SK-N-MC (cell line): ENCODE measurements around the gene MRPS6.

Experiments
- DNase-seq: peaks from one replicate; pipeline ENCODE4 v3.0.0-alpha.2; 2011; ENCODE audit warnings: low read depth, low spot score
- H3K27ac ChIP-seq: fragments of 200-600 bp; sonication (generic); 2 replicates; pipeline ENCODE4 v1.5.1; 2016; ENCODE audit warnings: mixed run types
- H3K36me3 ChIP-seq: fragments of 200-600 bp; sonication (generic); 2 replicates; pipeline ENCODE4 v1.6.1; 2017; ENCODE audit warnings: antibody characterized with exemption, low read length, mixed read lengths; ENCODE audit not compliant: insufficient read depth
- H3K4me3 ChIP-seq: fragments of 200-600 bp; sonication (generic); 2 replicates; pipeline ENCODE4 v1.5.1; 2016
- H3K9ac ChIP-seq: fragments of 200-600 bp; sonication (generic); 2 replicates; pipeline ENCODE4 v1.8.0; 2017; ENCODE audit warnings: mixed run types, mixed read lengths; ENCODE audit not compliant: insufficient read length
- H3K9me3 ChIP-seq: fragments of 200-600 bp; sonication (generic); 2 replicates; pipeline ENCODE4 v1.6.1; 2017; ENCODE audit warnings: low read depth, mild to moderate bottlenecking, antibody characterized with exemption, low read length, moderate library complexity, mixed read lengths
- EZH2 ChIP-seq: fragments of 200-600 bp; sonication (generic); IDR thresholded peaks from one replicate; pipeline ENCODE4 v1.6.1; 2017; ENCODE audit warnings: antibody characterized with exemption
- FOXP2 ChIP-seq: optimal IDR thresholded peaks from 2 replicates; pipeline ENCODE3; 2011; ENCODE audit warnings: mild to moderate bottlenecking, moderate library complexity; ENCODE audit not compliant: insufficient read depth; ENCODE audit errors: extremely low read length, control extremely low read depth
- POLR2AphosphoS5 ChIP-seq: IDR thresholded peaks from 2 replicates; pipeline ENCODE4 v1.6.1; 2012; ENCODE audit warnings: mild to moderate bottlenecking, low read depth, low read length, borderline replicate concordance

MRPS6 gene

GRCh38 chr21:34157521-34157920 lies 84.1 kb downstream of the MRPS6 start:
- H3K9ac ChIP-seq: no peak overlapping the region
- H3K4me3 ChIP-seq: no peak overlapping the region
- no peak overlapping the region for H3K27ac ChIP-seq
- TF ChIP-seq FOXP2 (no peak), POLR2AphosphoS5 (no peak), EZH2 (no peak)
- no peak for DNase-seq
- no peaks in the 10 kb centered on the region for H3K36me3 ChIP-seq
- H3K9me3 ChIP-seq: no peaks in the 10 kb centered on the region

- no peak for TF ChIP-seq FOXP2
- no peak for TF ChIP-seq POLR2AphosphoS5
- no peak for TF ChIP-seq EZH2
- H3K9me3 ChIP-seq: no peaks in the 10 kb centered on the region
- H3K4me3 ChIP-seq: no peak overlapping the region
- H3K27ac ChIP-seq: no peak overlapping the region
- no peak for DNase-seq
- no peak overlapping the region for H3K9ac ChIP-seq
- H3K36me3 ChIP-seq: no peaks in the 10 kb centered on the region
Measured at GRCh38 chr21:34158866-34159835, 85.8 kb downstream of the MRPS6 start.

- no peak for DNase-seq
- no peak overlapping the region for H3K27ac ChIP-seq
- no peaks in the 10 kb centered on the region for H3K36me3 ChIP-seq
- TF ChIP-seq POLR2AphosphoS5: no peak
- no peak for TF ChIP-seq EZH2
- no peak for TF ChIP-seq FOXP2
- H3K9ac ChIP-seq: no peak overlapping the region
- H3K4me3 ChIP-seq: no peak overlapping the region
- peaks cover 10% of the 10 kb centered on the region for H3K9me3 ChIP-seq
Measured at GRCh38 chr21:34166468-34166867, 93.1 kb downstream of the MRPS6 start.

- Histone ChIP-seq H3K9ac (no peak overlapping the region), H3K36me3 (no peaks in the 10 kb centered on the region), H3K27ac (no peak overlapping the region), H3K9me3 (peaks cover 5% of the 10 kb centered on the region), H3K4me3 (no peak overlapping the region)
- DNase-seq: no peak
- TF ChIP-seq EZH2: no peak
- no peak for TF ChIP-seq POLR2AphosphoS5
- TF ChIP-seq FOXP2: no peak
Measured at GRCh38 chr21:34170886-34171285, 97.5 kb downstream of the MRPS6 start.

- TF ChIP-seq POLR2AphosphoS5: no peak
- TF ChIP-seq EZH2: no peak
- no peak for TF ChIP-seq FOXP2
- DNase-seq: no peak
- Histone ChIP-seq H3K9me3 (no peaks in the 10 kb centered on the region; the same call in 1 of the 2 replicates), H3K27ac (no peak overlapping the region), H3K9ac (no peak overlapping the region), H3K36me3 (no peaks in the 10 kb centered on the region), H3K4me3 (no peak overlapping the region)
Measured at GRCh38 chr21:34174470-34174869, 101.1 kb downstream of the MRPS6 start.

GRCh38 chr21:34176448-34176847 lies 103.1 kb downstream of the MRPS6 start:
- no peak for TF ChIP-seq POLR2AphosphoS5
- no peak for TF ChIP-seq EZH2
- no peak for TF ChIP-seq FOXP2
- no peaks in the 10 kb centered on the region for H3K36me3 ChIP-seq
- H3K4me3 ChIP-seq: no peak overlapping the region
- DNase-seq: no peak
- no peak overlapping the region for H3K27ac ChIP-seq
- no peaks in the 10 kb centered on the region; the same call in 1 of the 2 replicates for H3K9me3 ChIP-seq
- H3K9ac ChIP-seq: no peak overlapping the region

GRCh38 chr21:34177919-34178567 lies 104.7 kb downstream of the MRPS6 start:
- no peaks in the 10 kb centered on the region for H3K9me3 ChIP-seq
- no peak for DNase-seq
- no peak overlapping the region for H3K27ac ChIP-seq
- no peaks in the 10 kb centered on the region for H3K36me3 ChIP-seq
- TF ChIP-seq EZH2: no peak
- TF ChIP-seq FOXP2: no peak
- no peak for TF ChIP-seq POLR2AphosphoS5
- H3K4me3 ChIP-seq: no peak overlapping the region
- H3K9ac ChIP-seq: no peak overlapping the region

GRCh38 chr21:34179204-34179935 lies 106.0 kb downstream of the MRPS6 start:
- TF ChIP-seq EZH2: no peak
- TF ChIP-seq FOXP2: no peak
- TF ChIP-seq POLR2AphosphoS5: no peak
- Histone ChIP-seq H3K4me3 (no peak overlapping the region), H3K9me3 (no peaks in the 10 kb centered on the region), H3K36me3 (no peaks in the 10 kb centered on the region), H3K9ac (no peak overlapping the region), H3K27ac (no peak overlapping the region)
- no peak for DNase-seq
